C4-2B (cell line): Measurements from ENCODE around the gene NEAT1.
"Not testable (repeated sequence)": the region's sequence is repeated elsewhere in the genome, so short reads cannot be mapped to it uniquely, and the experiment has no call there.

Experiments
- H3K27ac ChIP-seq: fragments of 450-650 bp; 2 replicates; pipeline ENCODE4 v1.5.1; 2017
- CTCF ChIP-seq: fragments of 450-650 bp; conservative IDR thresholded peaks from 2 replicates; pipeline ENCODE4 v1.5.1; 2017; ENCODE audit warnings: mild to moderate bottlenecking
- ZFX ChIP-seq: fragments of 450-650 bp; IDR thresholded peaks from 2 replicates; pipeline ENCODE4 v1.6.1; 2017

NEAT1 gene

DNA sequence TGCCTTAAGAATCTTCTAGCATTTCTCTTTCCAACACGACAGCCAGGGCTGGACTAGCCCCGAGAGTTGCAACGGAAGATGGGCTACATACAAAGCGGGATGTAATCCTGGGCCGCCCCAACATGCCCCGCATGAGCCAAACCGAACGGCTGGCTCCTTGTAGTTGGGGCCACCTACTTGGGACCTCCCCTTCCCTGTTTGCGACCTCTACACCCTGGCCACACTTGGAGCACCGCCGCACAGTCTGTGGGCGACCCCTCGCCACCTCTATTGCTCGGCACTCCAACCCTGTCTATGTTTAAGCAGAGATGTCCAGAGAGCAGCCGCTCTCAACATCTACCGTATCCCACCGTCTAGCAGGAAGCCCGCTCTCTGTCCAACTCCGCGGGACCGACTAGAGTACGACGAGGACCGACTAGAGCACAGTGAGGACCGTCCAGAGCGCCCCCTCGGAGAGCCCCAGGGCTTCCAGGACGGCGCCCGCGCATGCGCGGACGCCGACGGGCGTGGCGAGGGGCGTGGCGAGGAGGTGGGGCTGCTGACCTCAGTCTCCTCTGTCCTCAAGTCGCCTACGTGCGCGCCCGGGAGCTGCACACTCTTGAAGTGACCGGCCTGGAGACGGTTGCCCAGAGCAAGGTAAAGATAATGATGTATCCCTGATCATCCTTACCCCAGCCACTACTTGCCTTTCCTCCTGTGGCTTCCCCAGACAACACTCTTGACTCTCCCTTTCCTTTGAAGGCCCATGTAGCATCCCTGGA, 32.3 kb downstream of the NEAT1 start:
- TF ChIP-seq CTCF, result no peak
- TF ChIP-seq ZFX, result no peak
- peak overlapping the region; percentile 51 for H3K27ac ChIP-seq

DNA sequence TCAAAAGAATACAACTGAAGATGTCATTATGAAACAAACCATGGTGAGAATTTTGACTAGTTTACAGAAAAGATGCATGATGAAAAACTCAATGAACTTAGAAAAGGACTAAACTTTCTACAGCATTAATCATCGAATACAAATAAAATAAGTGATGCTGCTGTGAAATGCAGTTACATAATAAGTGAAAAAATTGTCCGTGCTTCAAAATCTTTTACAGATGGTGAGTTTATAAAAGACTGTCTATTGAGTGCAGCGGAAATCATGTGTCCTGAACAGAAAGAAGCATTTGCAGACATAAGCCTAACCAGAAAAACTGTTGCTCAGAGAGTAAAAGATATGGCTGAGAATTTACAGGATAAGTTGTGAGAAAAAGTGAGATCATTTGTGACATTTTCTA, 33.8 kb downstream of the NEAT1 start:
- H3K27ac ChIP-seq, result no peak overlapping the region
- TF ChIP-seq CTCF (no peak), ZFX (no peak)

DNA sequence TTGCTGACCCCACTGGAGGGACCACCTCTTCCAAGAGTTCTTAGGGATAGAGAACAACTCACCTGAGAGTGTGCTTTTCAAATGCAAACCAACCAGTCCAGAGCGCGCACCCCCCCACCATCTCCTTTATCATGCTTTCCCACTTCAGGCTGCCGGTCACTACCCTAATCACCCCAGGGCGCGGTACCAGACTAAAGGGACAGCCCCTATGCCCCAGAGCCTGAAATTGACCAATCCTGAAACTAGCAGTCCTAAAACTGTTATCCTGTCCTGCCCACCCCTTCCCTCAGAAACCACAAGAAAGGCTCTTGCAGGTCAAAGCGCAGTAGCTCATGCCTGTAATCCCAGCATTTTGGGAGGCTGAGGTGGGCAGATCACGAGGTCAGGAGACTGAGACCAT, 37.0 kb downstream of the NEAT1 start:
- no peak for TF ChIP-seq CTCF
- no peak for TF ChIP-seq ZFX
- H3K27ac ChIP-seq, result no peak overlapping the region

DNA sequence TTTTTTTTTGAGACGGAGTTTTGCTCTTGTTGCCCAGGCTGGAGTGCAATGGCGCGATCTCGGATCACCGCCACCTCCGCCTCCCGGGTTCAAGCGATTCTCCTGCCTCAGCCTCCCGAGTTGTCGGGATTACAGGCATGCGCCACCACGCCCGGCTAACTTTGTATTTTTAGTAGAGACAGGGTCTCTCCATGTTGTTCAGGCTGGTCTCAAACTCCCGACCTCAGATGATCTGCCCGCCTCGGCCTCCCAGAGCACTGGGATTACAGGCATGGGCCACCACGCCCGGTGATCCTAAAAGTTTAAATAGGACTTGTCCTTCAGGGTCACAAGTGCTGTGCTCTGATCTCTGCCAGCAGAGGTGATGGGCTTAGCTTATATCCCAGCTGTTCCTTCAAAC, 42.9 kb downstream of the NEAT1 start:
- H3K27ac ChIP-seq, result not testable (repeated sequence)

DNA sequence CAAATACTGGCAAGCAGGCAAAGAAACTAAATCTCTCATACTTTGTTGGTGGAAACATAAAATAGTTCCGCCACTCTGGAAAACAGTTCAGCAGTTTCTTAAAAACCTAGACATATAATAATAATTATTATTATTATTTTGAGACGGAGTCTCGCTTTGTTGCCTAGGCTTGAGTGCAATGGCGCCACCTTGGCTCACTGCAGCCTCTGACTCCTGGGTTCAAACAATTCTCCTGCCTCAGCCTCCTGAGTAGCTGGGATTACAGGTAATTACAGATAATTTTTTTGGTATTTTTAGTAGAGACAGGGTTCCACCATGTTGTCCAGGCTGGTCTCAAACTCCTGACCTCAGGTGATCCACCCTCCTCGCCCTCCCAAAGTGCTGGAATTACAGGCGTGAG, 44.7 kb downstream of the NEAT1 start:
- H3K27ac ChIP-seq, result not testable (repeated sequence)

DNA sequence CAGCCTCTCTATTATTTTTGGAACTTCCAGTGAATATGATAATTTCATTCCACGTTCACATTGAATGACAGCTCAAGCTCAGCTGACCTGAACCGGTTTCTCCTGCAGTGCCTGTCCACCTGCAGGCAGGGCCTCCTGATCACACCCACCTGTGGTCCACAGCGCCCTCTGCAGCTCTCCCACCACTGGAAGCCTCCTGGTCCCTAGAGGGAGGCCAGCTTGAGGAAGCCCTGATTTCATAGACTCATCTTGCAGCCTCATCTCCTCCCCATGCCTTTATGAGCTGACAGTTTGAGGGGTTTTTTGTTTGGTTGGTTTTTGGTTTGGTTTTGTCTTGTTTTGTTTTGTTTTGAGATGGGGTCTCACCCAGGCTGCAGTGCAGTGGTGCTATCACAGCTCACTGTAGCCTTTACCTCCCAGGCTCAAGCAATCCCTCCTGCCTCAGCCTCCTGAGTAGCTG, 46.3 kb downstream of the NEAT1 start:
- no peak for TF ChIP-seq ZFX
- peak; percentile 87 for TF ChIP-seq CTCF
- peak overlapping the region; percentile 14; the same call in 1 of the 2 replicates for H3K27ac ChIP-seq

GRCh38 chr11:65470433-65471049, 47.9 kb downstream of the NEAT1 start:
- H3K27ac ChIP-seq, result peak overlapping the region; percentile 59
- TF ChIP-seq CTCF (no peak), ZFX (no peak)

DNA sequence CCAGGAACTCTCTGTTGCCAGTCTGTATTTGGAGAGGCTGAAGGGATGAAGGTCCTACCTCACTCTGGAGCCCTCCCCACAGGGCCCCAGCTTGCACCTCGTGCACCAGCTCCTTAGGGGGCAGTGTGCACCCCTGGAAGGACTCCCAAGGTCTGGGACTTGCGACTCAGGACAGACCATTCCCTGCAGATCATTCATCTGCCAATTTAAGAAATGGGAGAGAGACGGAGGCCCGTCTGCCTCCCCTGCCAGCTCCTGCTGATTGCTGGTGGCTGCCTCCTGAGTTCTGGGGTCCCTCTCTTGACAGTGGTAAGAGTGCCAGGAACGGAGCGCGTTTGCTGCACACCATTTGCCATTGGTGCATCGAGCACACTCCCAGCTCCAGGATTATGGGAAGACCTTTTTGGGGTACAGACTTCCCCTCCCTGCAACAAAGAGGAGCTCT, 48.9 kb downstream of the NEAT1 start:
- TF ChIP-seq CTCF, result no peak; the same call in 1 of the 2 replicates
- no peak for TF ChIP-seq ZFX
- peak overlapping the region; percentile 59 for H3K27ac ChIP-seq

GRCh38 chr11:65472588-65473277, 50.1 kb downstream of the NEAT1 start:
- H3K27ac ChIP-seq, result peak overlapping the region; percentile 59
